Natural killer cell (primary cell): ENCODE data around the gene APH1B. TPM values are rescaled to one million over a fixed set of nuclear protein-coding genes. Genes with fewer than 3 reads are reported as not detected.
"Not testable (repeated sequence)": the region's sequence is repeated elsewhere in the genome, so short reads cannot be mapped to it uniquely, and the experiment has no call there.

Experiments used
- ATAC-seq, 3 donors: fragments of 150-1000 bp in 2 of 3; fragments of 200-7000 bp in 1 of 3; cut with Tn5 transposase; 1 replicate in 1 of 3; 2 replicates in 2 of 3; pipeline ENCODE4 v1.10.0; 2021; ENCODE audit warnings: mild to moderate bottlenecking in 2 of 3, moderate library complexity in 2 of 3
- DNase-seq, 2 donors: peaks; one replicate each; pipeline versions ENCODE4 v3.0.0 to v3.0.0-alpha.2; 2013 to 2021; ENCODE audit warnings: mixed read lengths in 1 of 2
- H3K27ac ChIP-seq: one replicate; pipeline ENCODE4 v1.5.1; 2013; ENCODE audit warnings: mild to moderate bottlenecking, low read length
- H3K27me3 ChIP-seq: one replicate; pipeline ENCODE4 v1.6.1; 2013; ENCODE audit warnings: low read length; ENCODE audit not compliant: control insufficient read depth, insufficient read depth
- H3K36me3 ChIP-seq: one replicate; pipeline ENCODE4 v1.6.1; 2013; ENCODE audit warnings: low read length; ENCODE audit not compliant: control insufficient read depth, insufficient read depth
- H3K4me1 ChIP-seq: one replicate; pipeline ENCODE4 v1.6.1; 2013; ENCODE audit warnings: low read length; ENCODE audit not compliant: control insufficient read depth, insufficient read depth
- H3K4me3 ChIP-seq: one replicate; pipeline ENCODE4 v1.5.1; 2013; ENCODE audit warnings: low read length
- H3K9me3 ChIP-seq: one replicate; pipeline ENCODE4 v1.6.1; 2013; ENCODE audit warnings: low read length; ENCODE audit not compliant: control insufficient read depth, insufficient read depth
- H3K27ac Mint-ChIP-seq, 2 donors: one replicate each; pipeline ENCODE4 v1.8.0; 2022; ENCODE audit warnings: mild to moderate bottlenecking in 2 of 2, mixed read lengths in 2 of 2, moderate library complexity in 1 of 2
- H3K27me3 Mint-ChIP-seq, 2 donors: one replicate each; pipeline ENCODE4 v1.8.0; 2022; ENCODE audit warnings: low read depth in 2 of 2, mixed read lengths in 2 of 2
- H3K36me3 Mint-ChIP-seq: one replicate; pipeline ENCODE4 v1.8.0; 2022; ENCODE audit warnings: mixed read lengths
- H3K4me1 Mint-ChIP-seq, 2 donors: one replicate each; pipeline ENCODE4 v1.8.0; 2022; ENCODE audit warnings: mixed read lengths in 2 of 2
- H3K4me3 Mint-ChIP-seq: one replicate; pipeline ENCODE4 v1.8.0; 2022; ENCODE audit warnings: mild to moderate bottlenecking, moderate library complexity, mixed read lengths
- H3K9me3 Mint-ChIP-seq, 2 donors: one replicate each; pipeline ENCODE4 v1.8.0; 2022; ENCODE audit warnings: mixed read lengths in 2 of 2
- CTCF ChIP-seq: fragments of 200-600 bp; IDR thresholded peaks from one replicate; pipeline ENCODE4 v1.8.0; 2022; ENCODE audit warnings: antibody characterized with exemption
- WGBS: methylation state at CpG from one replicate; pipeline ENCODE4 v1.1.7; 2013; ENCODE audit warnings: missing lambda C conversion rate; ENCODE audit not compliant: insufficient coverage; 5-methylcytosine and 5-hydroxymethylcytosine counted together
- intact Hi-C: fragments of 100-400 bp; cut with micrococcal nuclease; formaldehyde crosslinking; loops from one replicate; pipeline ENCODE4 v1.14.2; 2022
- total RNA-seq, 4 donors: library from RNA; stranded (reverse); fragments of 120-200 nt in 1 of 4; gene quantifications; one replicate each; pipeline versions ENCODE4 v1.2.3 to v1.2.4, GENCODE V29; 2013 to 2022

APH1B gene
- total RNA-seq, 3 donors from 2014 or later (not counting 1 experiment from before 2014, with no cell fraction given): 8.6 to 12.4 (median 9.9) TPM

DNA sequence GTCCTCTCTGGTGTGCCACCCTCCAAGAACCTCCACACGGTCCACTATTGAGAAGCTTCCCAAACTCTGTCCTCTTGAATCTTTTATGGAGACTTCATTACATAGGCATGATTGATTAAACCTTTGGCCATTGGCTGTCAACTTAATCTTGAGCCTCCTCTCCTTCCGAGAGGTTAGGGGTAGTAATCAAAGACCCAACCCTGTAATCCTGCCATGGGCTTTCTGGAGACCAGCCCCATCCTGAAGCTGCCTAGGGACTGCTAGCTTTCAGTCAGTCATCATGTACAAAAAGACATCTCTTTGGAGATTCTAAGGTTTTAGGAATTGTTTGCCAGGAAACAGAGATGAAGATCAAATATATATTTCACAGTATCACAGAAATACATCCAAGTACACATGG is 37.0 kb downstream of the APH1B start:
- H3K36me3 Mint-ChIP-seq: no peaks in the 10 kb centered on the region
- H3K4me3 ChIP-seq: no peak overlapping the region
- no peaks in the 10 kb centered on the region for H3K4me1 ChIP-seq
- peaks cover 0 to 5% of the 10 kb centered on the region in 2 donors for H3K27me3 Mint-ChIP-seq
- H3K27me3 ChIP-seq: no peaks in the 10 kb centered on the region
- no peak for TF ChIP-seq CTCF
- H3K9me3 ChIP-seq: no peaks in the 10 kb centered on the region
- no peaks in the 10 kb centered on the region for H3K9me3 Mint-ChIP-seq
- H3K36me3 ChIP-seq: no peaks in the 10 kb centered on the region
- DNase-seq (no peak), ATAC-seq (no peak)
- no peak overlapping the region for H3K27ac Mint-ChIP-seq
- no peaks in the 10 kb centered on the region for H3K4me1 Mint-ChIP-seq
- H3K4me3 Mint-ChIP-seq: no peak overlapping the region
- intact Hi-C loops: no loop called here
- no peak overlapping the region for H3K27ac ChIP-seq
- WGBS: 60% methylated on average over 2 of the region's 2 CpGs

DNA sequence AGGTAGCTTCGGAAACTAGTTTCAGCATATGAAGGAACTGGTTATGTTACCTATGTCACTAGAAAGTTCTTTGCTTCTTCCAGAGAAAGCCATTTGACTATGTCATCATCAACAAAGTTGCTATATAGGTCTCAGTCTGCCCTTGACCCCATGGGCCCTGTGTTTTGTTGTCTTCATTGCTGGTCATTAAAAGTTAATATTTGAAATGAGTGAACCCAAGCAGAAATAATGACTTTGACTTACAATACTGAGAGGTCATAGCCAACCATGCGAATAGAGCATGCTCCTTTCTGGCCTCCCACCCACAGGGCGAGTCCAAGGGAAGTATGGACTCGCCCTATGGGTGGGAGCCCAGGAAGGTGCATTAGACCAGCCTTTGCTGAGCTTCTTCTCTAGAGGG is 40.9 kb downstream of the APH1B start:
- no peak for ATAC-seq
- no peak overlapping the region for H3K4me3 Mint-ChIP-seq
- no peaks in the 10 kb centered on the region for H3K4me1 Mint-ChIP-seq
- H3K36me3 Mint-ChIP-seq: no peaks in the 10 kb centered on the region
- no peaks in the 10 kb centered on the region for H3K27me3 ChIP-seq
- no peak overlapping the region for H3K27ac Mint-ChIP-seq
- DNase-seq: no peak
- 95% methylated on average over 4 of the region's 4 CpGs for WGBS
- H3K4me1 ChIP-seq: no peaks in the 10 kb centered on the region
- H3K9me3 ChIP-seq: no peaks in the 10 kb centered on the region
- no peak overlapping the region for H3K27ac ChIP-seq
- H3K36me3 ChIP-seq: no peaks in the 10 kb centered on the region
- intact Hi-C loops: no loop called here
- peaks cover 0 to 5% of the 10 kb centered on the region in 2 donors for H3K27me3 Mint-ChIP-seq
- no peaks in the 10 kb centered on the region for H3K9me3 Mint-ChIP-seq
- TF ChIP-seq CTCF: no peak
- H3K4me3 ChIP-seq: no peak overlapping the region

GRCh38 chr15:63319065-63319464 is 41.7 kb downstream of the APH1B start:
- H3K27ac Mint-ChIP-seq: no peak overlapping the region
- DNase-seq (no peak), ATAC-seq (no peak)
- H3K9me3 Mint-ChIP-seq: no peaks in the 10 kb centered on the region
- no CpG with 5 or more reads among the region's 3 CpGs for WGBS
- H3K27me3 Mint-ChIP-seq: peaks cover 0 to 5% of the 10 kb centered on the region in 2 donors
- H3K4me3 Mint-ChIP-seq: no peak overlapping the region
- H3K27ac ChIP-seq: no peak overlapping the region
- H3K36me3 ChIP-seq: no peaks in the 10 kb centered on the region
- intact Hi-C loops: no loop called here
- no peak overlapping the region for H3K4me3 ChIP-seq
- no peaks in the 10 kb centered on the region for H3K4me1 Mint-ChIP-seq
- TF ChIP-seq CTCF: no peak
- no peaks in the 10 kb centered on the region for H3K9me3 ChIP-seq
- no peaks in the 10 kb centered on the region for H3K36me3 Mint-ChIP-seq
- no peaks in the 10 kb centered on the region for H3K4me1 ChIP-seq
- H3K27me3 ChIP-seq: no peaks in the 10 kb centered on the region

- DNase-seq, H3K27ac Mint-ChIP-seq, H3K27me3 Mint-ChIP-seq, ATAC-seq, H3K36me3 Mint-ChIP-seq, H3K27ac ChIP-seq, H3K4me3 Mint-ChIP-seq, H3K4me1 Mint-ChIP-seq, H3K4me1 ChIP-seq, intact Hi-C loops, H3K9me3 ChIP-seq, H3K36me3 ChIP-seq, H3K4me3 ChIP-seq, H3K27me3 ChIP-seq, H3K9me3 Mint-ChIP-seq: not testable (repeated sequence)
- WGBS: 99% methylated on average over 5 of the region's 10 CpGs
These were observed 43.0 kb downstream of the APH1B start for GRCh38 chr15:63320446-63320845.

DNA sequence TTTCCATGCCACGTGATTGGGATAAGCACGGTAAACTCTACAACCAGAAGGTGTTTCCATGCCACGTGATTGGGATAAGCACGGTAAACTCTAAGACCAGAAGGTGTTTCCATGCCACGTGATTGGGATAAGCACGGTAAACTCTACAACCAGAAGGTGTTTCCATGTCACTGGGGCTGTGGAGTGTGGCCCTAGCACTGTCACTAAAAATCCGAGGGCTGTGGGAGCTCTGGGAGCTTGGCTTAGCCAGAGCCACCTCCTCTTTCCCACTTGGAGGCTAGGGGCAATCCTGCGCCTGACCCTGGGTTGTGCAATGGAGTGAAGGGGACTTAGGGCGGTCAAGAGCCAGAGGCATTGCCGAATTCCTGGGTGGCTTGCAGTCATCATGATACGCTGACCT is 43.6 kb downstream of the APH1B start:
- DNase-seq, H3K9me3 Mint-ChIP-seq, H3K27me3 ChIP-seq, H3K27me3 Mint-ChIP-seq, H3K36me3 ChIP-seq, H3K27ac ChIP-seq, H3K27ac Mint-ChIP-seq, ATAC-seq, H3K4me1 Mint-ChIP-seq, H3K4me3 Mint-ChIP-seq, intact Hi-C loops, H3K9me3 ChIP-seq, H3K4me1 ChIP-seq, H3K36me3 Mint-ChIP-seq, H3K4me3 ChIP-seq: not testable (repeated sequence)
- 95% methylated on average over 7 of the region's 11 CpGs for whole genome bisulfite sequencing
